PC-9 (cell line): ENCODE data around the gene ZFYVE9.

Experiments
- CTCF ChIP-seq: fragments of 200-600 bp; sonication (generic); conservative IDR thresholded peaks from 2 replicates; pipeline ENCODE4 v1.6.1; 2017; ENCODE audit warnings: mixed run types, antibody characterized with exemption, mild to moderate bottlenecking, moderate library complexity
- EZH2 ChIP-seq: fragments of 200-600 bp; sonication (generic); IDR thresholded peaks from 2 replicates; pipeline ENCODE4 v1.8.0; 2017; ENCODE audit warnings: antibody characterized with exemption, low read depth

GRCh38 chr1:52234014-52234413, 92.1 kb downstream of the ZFYVE9 start:
- no peak for TF ChIP-seq CTCF
- TF ChIP-seq EZH2, result no peak
